ENCODE results near the gene ACTRT1.

- TF ChIP-seq CTCF (conservative IDR thresholded peaks at IDR 0.05) (no peak), ZFX (IDR thresholded peaks at IDR 0.05) (no peak)
Observed at GRCh38 chrX:128019218-128019617, 33.0 kb downstream of the ACTRT1 start.
